Measurements from ENCODE around the gene TMEM244.

Gene TMEM244

DNA sequence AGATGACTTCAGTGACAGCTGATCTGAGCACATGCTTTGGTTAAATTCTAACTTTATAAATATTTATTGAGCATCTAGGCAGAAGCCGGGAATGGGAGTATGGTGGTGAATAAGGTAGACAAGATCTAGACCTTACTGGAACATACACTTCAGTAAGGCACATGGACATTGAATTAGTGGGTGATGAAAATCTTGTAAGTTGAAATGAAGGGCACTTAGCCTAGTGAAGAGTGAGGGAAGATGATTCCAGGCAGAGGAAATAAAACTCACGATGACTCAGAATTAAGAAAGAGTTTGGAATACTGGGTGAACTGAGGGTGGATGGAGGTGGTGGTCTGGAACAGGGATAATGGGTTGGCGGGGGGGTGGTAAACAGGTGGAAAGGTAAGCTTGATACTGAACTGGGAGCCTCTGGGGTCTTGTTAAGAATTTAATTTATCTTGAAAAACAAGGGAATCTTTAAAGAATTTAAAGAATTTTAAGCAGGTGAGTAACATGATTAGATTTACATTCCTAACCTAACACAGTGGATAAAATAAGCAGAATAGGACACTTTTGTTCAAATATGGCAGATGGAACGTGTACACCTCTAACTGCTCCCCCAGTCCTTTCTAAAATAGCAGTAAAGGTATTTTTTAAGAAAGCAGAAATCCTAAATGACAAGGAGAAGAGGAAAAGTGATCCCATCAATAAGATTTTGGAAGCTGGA is 75.9 kb downstream of the TMEM244 start:
- H3K4me3 ChIP-seq (ENCODE audit: low read depth in 1 of 2, low read length in 2 of 2), result no peak overlapping the region
- no peaks in the 10 kb centered on the region for H3K4me1 ChIP-seq (ENCODE audit: control insufficient read depth in 1 of 2, insufficient read depth in 2 of 2, low read length in 2 of 2)
- no peaks in the 10 kb centered on the region for H3K27me3 ChIP-seq (ENCODE audit: low read depth, low read length)
- no peak overlapping the region for H3K27ac ChIP-seq (ENCODE audit: low read length)
- H3K36me3 ChIP-seq (ENCODE audit: control insufficient read depth in 1 of 2, insufficient read depth in 2 of 2, low read length in 2 of 2), result no peaks in the 10 kb centered on the region
- H3K9me3 ChIP-seq (ENCODE audit: control insufficient read depth in 1 of 2, low read length in 2 of 2), result no peaks in the 10 kb centered on the region

Measured in muscle layer of duodenum (tissue), 2 donors.